GM12801 (cell line): Measurements from ENCODE around the gene NANOS3.

ENCODE experiments used
- CTCF ChIP-seq: IDR thresholded peaks from one replicate; pipeline ENCODE4 v1.5.1; 2011; ENCODE audit warnings: control low read depth; ENCODE audit not compliant: insufficient read length; ENCODE audit errors: extremely low read depth

Gene NANOS3

GRCh38 chr19:13929340-13929739 lies 52.4 kb downstream of the NANOS3 start:
- no peak for TF ChIP-seq CTCF

- TF ChIP-seq CTCF, result no peak
These were observed 53.0 kb downstream of the NANOS3 start for GRCh38 chr19:13929956-13930355.
